ENCODE data around the gene DENND1A.

Gene DENND1A

GRCh38 chr9:123863164-123863855 is 66.6 kb downstream of the DENND1A start:
- no peak for DNase-seq (ENCODE audit: low read depth, low spot score)

DNA sequence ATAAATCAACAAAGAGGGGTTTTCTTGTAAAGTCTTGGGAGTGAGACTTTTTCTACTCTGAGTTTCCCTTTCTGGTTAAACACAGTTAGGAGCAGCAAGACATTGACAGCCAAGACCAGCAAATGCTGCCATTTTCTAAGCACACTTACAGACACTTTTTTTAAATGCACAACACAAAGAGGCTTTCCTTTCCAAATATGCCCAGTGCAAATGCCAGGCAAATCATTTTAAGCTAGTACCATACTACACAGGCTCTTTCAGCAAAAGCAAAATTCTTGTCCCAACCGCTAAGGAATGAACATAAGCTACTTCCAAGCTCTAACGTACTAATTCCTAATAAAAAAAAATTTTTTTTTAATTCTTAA is 68.2 kb downstream of the DENND1A start:
- DNase-seq (ENCODE audit: low read depth, low spot score) = no peak

GRCh38 chr9:123861086-123861755 is 68.7 kb downstream of the DENND1A start:
- no peak for DNase-seq (ENCODE audit: low read depth, low spot score)

GRCh38 chr9:123860603-123861002 is 69.3 kb downstream of the DENND1A start:
- no peak for DNase-seq (ENCODE audit: low read depth, low spot score)

GRCh38 chr9:123852403-123852802 is 77.5 kb downstream of the DENND1A start:
- DNase-seq (ENCODE audit: low read depth, low spot score) = no peak

DNA sequence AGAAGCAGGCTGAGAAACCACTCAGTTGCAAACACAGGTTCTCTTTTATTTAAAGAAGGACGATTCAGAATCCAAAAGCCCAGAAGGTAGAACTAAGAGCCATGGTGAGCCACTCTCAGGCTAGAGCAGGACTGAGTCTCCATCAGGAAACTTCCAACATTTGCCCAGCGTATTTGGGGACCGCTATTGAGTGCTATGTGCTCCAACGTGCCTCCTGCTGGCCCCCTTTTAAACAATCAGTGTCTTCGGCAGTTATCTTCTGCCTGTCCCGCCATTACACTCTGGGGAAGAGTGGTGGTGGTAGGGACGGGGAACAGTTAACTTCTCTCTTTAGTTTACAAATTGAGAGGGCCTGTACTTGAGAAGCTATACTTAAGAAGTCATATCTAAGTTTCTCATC is 78.1 kb downstream of the DENND1A start:
- no peak for DNase-seq (ENCODE audit: low read depth, low spot score)

DNA sequence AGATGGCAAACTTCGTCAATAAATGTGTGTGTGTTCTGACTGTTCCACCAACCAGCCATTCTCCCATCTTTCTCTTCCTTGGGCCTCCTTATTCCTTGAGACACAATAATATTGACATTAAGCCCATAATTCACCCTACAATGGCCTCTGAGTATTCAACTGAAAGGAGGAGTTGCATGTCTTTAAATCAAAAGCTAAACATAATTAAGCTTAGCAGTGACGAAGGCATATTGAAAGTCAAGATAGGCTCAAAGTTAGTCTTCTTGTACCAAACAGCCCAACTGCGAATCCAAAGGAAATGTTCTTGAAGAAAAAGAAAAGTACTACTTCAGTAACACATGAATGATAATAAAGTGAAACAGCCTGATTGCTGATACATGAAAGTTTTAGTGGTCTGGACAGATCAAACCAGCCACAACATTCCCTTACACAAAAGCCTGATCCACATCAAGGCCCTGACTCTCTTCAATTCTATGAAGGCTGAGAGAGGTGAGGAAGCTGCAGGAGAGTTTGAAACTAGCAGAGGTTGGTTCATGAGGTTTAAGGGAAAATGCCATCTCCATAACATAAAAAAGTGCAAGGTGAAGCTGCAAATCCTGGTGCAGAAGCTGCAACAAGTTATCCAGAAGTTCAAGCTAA is 81.4 kb downstream of the DENND1A start:
- no peak for DNase-seq (ENCODE audit: low read depth, low spot score)

GRCh38 chr9:123846966-123847365 is 83.0 kb downstream of the DENND1A start:
- DNase-seq (ENCODE audit: low read depth, low spot score) = no peak

DNA sequence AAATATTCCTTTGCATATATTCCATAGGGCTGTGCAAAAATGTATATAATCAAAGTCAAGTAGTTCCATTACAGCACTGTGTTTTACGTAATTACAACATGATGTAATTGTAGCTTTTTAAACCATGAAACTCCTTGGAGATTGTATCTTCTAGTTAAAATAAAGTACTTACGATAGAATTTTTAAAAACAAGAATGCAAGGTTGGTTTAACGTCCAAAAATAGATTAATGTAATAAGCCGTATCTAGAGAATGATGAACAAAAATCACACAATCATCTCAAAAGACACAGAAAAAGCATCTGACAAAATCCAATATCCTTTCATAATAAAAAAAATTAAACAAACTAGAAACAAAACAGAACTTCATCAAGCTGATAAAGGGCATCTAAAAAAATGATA is 86.2 kb downstream of the DENND1A start:
- no peak for DNase-seq (ENCODE audit: low read depth, low spot score)

DNA sequence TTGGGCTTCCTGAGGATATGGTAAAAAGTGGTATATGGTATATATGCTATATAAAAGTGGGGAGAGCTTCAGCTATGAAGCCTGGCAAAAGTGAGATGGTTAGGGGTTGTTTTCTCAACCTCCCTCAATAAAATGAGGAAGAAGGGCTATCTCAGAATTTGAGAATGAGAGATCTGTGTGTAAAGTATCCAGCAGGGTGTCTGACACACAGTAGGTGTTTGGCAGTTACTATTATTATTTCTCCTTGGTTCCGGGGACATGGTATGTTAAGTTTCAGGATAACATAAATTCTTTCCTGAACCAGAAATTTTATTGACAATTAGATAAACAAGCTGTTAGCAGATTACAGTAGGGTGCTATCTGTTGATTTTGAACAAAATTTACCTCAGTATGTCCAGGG is 94.1 kb downstream of the DENND1A start:
- no peak for DNase-seq (ENCODE audit: low read depth, low spot score)

DNA sequence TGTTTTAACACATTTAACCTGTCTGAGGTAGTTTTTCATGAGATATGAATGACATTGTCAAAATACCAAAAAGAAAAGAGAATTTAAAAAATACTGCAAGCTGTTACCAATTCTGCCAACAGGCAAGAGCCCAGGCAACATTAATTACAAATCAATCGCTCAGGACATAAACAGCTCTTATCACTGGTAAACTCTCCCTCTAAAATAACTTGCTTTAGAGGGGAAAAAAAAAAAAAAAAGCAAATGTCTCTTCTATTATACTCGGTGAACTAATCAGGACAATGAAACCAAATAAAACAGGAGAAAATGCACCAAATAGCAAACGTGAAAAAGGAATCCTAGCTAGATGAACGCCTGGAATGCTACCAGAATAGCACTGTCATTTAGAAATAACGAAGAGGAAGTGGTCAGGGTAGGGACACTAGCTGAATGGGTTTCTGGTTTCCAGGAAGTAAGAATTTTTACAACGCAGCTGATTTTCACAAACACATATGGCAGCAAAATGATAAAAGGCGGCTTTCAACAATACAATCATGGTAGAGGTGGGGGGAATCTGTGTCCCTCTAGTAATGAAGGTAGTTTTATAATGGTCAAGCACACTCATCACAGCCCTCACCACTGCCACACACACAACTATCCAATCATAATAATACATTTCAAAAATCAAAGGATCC is 94.9 kb downstream of the DENND1A start:
- no peak for DNase-seq (ENCODE audit: low read depth, low spot score)

GRCh38 chr9:123834218-123834888 is 95.6 kb downstream of the DENND1A start:
- no peak for DNase-seq (ENCODE audit: low read depth, low spot score)

GRCh38 chr9:123832858-123833650 is 96.9 kb downstream of the DENND1A start:
- no peak for DNase-seq (ENCODE audit: low read depth, low spot score)

- no peak for DNase-seq (ENCODE audit: low read depth, low spot score)
Measured at GRCh38 chr9:123832176-123832575, 97.8 kb downstream of the DENND1A start.

- DNase-seq (ENCODE audit: low read depth, low spot score) = no peak
Measured at GRCh38 chr9:123828449-123828848, 101.5 kb downstream of the DENND1A start.

DNA sequence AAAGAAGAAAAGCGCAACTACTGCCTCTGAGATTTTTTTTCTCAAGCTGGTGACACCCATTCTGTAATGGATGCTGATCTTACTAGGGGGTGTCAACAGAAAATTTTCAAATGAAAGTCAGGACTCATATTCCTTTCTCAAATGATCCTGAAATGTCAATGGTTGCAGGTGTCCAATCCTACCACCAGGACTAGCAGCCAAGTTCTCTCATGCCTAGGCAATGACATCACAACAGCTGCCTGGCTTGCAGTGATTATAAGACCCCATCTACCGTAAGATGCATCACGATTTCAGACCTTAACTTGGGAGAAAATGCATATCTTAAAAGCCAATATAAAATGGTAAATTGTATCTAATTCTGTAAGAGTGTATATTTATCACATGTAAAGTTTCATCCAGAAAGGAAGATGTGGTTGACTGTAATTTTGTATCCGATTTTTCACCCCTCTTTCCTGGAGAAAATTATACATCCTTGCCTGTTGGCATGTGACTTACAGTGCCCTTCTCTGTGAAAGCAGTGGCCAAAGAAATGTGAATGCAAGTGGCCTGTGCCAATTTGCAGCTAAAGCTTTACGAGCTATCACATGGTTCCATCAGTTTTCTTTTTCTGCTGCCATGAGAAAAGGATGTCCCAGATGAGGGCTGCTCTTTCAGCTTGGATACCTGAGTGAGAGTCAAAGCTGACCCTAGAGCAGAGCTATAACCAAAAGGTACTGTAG is 104.4 kb downstream of the DENND1A start:
- no peak for DNase-seq (ENCODE audit: low read depth, low spot score)

DNA sequence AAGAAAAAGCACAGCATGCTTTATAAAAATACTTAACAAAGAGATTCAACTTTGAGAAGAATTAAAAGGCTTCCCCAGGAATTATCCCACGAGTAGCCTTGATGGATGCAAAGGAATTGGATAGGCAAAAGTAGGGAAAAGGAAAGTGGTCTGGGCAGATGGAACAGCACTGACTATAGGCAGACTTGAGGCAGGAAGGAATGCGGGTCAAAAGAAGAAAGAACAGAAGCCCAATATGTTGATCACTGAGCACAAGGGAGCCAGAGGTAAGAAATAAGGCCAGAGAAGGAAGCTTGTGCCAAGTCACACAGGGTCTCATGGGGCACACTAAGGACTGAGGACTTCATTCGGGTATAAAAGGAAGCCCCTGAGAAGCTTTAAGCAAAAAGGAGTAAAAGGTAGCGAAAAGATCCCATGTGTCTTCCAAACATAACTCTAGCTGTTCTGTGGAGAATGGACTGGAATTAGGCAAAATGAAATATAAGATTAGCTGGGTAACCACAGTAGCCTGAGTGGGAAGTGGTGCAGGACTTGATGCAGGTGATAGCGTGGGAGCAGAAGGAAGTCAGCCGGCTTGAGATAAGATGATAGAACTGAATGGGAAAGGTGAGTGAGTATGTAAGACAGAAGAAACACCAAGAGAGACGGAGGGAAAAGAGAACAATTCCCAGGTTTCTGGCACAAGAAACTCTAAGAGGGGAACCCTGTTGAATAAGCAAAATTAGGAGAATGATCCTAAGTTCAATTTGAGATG is 106.6 kb downstream of the DENND1A start:
- no peak for DNase-seq (ENCODE audit: low read depth, low spot score)

DNA sequence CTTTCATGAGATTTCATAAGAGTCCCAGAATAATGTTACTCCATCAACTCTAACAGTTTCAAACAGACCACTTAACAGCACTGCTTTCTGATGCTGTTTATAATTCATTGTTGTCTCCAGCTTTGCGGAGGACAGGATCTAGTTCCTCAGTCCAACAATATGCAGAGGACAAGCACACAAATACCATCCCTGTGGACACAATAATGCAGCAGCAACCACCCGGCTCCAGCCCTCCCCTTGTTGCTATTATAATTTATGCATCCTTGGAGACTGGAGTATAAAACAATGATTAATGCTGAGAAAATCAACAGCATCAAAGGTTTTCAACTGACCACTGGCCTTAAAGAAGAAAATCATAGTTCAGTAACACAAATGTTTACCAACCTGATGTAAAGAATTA is 108.3 kb downstream of the DENND1A start:
- DNase-seq (ENCODE audit: low read depth, low spot score) = no peak

DNA sequence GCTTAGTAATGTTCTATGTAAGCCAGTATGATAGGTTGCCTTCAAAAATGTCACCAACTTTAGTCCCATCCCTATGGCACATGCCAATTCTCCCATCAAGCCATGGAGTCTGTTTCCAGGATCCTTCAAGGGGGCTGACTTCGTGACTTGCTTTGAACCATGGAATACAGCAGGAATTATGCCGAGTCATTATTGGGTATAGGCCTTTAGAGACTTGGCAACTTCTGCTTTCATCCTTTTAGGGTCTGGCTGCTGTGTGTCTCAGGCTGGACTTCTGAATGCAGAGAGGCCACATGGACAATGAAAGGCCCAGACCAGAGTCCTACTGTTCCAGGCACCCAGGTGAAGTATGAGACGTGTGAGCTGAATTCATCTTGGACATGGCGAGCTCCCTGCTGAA is 109.8 kb downstream of the DENND1A start:
- DNase-seq (ENCODE audit: low read depth, low spot score) = no peak
